Measurements from ENCODE around the gene THBD.

DNA sequence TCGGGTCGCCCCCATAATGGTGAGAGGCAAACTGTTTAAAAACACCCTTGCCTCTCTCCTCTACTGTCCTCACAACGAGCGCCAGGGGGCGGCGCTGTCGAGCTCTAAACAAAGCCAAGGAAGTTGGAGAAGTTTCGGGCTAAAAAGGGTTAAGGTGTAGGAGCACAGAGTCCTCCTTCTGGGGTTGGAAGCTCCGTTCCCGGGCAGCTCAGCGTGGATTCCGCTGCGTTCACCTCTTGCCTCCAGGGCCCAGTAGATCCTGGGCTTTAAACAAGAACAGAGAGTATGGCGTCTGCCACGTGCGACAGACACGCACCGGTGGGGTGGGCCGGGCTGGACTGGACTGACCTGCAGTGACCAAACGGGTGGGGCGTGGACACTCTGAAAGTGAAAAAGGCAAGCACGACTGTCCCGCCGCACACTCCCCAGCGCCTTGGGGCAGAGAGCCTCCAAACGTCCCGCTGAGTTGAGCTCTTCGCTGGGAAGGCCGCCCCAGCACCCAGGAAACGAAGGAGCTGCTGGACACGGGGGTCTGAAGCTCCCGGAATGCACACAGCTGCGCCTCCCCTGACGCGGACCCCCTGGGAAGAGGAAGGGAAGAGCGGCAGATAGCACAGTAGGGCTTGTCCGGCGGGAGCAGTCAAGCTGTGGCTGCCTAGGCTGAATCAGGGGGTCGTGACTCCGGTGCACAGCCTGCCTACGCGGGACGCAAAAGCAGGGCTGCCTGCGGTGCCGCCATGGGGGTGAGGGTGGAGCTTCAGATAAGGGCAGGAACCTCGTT is 1.6 kb upstream of the THBD start:
- TF ChIP-seq CTCF (IDR thresholded peaks at IDR 0.05; ENCODE audit: low read length), result no peak; the same call in 1 of the 2 replicates
- TF ChIP-seq EZH2 (optimal IDR thresholded peaks at IDR 0.05; ENCODE audit: low read depth, low read length), result no peak
- TF ChIP-seq EZH2phosphoT487 (IDR thresholded peaks at IDR 0.05; ENCODE audit: low read length), result no peak
